Measurements from ENCODE around the gene GUCA1C.

- TF ChIP-seq CTCF (IDR thresholded peaks at IDR 0.05) (no peak), POLR2A (IDR thresholded peaks at IDR 0.05) (no peak)
Measured at GRCh38 chr3:108998436-108998835, 44.8 kb upstream of the GUCA1C start.

Data from esophagus squamous epithelium (tissue), 4 donors.